NCI-H524 (cell line): ENCODE measurements around the gene CCRL2.
A peak's percentile ranks its signal among the peaks of the same experiment; 100 is the strongest.
"Not testable (repeated sequence)": the region's sequence is repeated elsewhere in the genome, so short reads cannot be mapped to it uniquely, and the experiment has no call there.

Experiments used
- DNase-seq, 2 experiments: peaks; one replicate each; lab custom pipeline; 2025; lab: John Stamatoyannopoulos, UW

CCRL2 gene

DNA sequence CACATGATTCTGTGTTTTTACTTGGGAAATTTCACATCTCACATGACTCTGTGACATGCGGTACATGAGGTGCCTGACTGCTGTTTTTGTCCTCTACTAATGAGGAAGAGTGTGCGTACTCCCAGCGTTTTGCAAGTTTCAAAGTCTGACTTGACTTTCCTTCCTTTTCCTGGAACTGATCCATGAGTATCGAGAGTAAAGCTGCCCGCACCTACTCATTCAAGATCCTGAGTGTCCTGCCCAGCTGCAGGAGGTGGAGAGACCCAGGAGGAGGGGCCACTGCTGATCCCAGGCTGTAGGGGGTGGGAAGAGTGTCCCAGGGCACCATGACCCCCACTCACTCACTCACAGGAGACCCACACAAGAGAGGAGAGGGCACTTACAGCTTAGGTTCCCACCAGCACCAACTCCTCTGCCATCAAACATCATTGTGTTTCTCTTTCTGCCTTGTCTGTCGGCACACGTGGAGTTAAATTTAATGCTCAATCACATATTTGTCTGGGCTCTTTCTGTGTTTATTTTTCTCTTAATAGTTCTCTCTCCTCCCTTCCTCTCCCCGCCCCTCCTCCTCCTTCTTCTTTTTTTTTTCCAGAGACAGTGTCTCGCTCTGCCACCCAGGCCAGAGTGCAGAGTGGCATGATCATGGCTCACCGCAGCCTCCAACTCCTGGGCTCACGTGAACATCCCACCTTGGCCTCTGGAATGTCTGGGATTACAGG is 1.6 kb upstream of the CCRL2 start:
- DNase-seq, result no peak

DNA sequence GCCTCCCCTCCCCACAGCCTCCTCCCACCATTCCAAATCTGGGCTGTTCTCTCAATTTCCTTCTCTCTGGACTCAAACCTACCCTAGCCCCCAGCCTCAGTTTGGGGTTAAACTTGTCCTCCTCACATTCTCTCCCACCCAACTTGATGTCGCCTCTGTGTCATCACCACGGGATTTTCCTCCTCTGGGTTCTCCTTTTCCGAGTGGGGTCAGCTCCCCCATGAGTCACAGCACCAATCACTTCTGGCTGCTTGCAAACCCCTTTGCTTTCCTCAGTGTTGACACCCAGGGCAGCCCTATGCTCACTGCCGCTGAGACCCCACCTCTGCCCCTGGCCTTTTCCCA is 644 bp upstream of the CCRL2 start:
- DNase-seq, result no peak

DNA sequence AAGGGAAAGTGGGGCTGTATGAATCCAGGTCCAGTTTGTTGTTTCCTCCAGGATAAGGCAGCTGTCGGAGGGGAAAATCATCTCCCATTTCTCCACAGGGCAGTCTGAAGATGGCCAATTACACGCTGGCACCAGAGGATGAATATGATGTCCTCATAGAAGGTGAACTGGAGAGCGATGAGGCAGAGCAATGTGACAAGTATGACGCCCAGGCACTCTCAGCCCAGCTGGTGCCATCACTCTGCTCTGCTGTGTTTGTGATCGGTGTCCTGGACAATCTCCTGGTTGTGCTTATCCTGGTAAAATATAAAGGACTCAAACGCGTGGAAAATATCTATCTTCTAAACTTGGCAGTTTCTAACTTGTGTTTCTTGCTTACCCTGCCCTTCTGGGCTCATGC is 911 bp downstream of the CCRL2 start:
- no peak for DNase-seq

DNA sequence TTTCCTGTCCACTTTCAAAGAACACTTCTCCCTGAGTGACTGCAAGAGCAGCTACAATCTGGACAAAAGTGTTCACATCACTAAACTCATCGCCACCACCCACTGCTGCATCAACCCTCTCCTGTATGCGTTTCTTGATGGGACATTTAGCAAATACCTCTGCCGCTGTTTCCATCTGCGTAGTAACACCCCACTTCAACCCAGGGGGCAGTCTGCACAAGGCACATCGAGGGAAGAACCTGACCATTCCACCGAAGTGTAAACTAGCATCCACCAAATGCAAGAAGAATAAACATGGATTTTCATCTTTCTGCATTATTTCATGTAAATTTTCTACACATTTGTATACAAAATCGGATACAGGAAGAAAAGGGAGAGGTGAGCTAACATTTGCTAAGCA is 1.8 kb downstream of the CCRL2 start:
- DNase-seq, result no peak

DNA sequence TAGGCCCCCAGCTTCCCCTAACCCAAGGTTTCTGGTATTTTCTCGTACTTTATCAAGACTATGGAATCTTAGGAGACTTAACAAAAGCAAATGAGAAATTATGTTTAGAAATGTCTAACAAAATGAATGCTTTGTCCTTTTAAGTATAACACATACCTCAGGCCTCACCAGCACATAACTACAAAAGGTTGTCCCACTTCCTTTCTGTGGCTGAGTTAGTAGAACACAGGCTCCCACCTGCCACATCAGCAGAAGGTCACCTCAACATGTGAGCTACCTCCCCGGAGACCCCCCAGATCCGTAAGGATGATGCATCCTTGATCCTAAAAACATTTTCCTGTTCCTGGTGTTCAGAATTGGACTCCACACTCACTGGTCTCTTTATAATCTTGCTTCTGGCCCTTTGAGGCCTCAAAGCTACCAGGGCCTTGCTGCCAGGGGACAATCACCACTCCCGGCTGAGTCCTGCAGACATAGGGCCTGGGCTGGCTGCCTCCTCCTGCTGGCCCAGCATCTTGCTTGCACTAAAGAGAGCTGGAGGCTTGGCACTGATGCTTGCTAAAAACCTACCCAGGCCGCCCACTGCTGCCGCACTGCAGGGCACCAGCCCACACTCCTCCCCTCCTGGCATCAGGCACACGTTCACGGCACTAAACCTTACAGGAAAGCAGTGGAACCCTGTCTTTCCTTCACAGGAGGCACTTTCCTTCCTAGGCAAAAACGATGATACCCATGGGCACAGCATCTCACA is 2.9 kb downstream of the CCRL2 start:
- no peak for DNase-seq

DNA sequence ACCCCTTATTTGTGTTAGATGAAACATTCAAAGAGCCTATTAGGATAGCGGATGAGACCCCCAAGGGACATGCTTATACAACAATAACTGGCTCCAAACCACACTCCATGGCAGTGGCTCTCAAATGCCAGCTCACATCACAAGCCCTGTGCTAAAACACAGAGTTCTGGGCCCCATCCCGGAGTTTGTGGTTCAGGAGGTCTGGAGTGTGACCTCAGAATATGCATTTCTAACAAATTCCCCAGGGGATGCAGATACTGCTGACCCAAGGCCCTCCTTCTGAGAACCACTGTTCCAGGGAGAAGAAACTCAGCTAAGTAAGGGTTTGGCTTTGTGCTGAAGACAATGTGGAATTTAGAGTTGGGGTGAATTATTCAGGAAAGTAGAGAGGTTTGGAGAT is 3.6 kb downstream of the CCRL2 start:
- no peak for DNase-seq

DNA sequence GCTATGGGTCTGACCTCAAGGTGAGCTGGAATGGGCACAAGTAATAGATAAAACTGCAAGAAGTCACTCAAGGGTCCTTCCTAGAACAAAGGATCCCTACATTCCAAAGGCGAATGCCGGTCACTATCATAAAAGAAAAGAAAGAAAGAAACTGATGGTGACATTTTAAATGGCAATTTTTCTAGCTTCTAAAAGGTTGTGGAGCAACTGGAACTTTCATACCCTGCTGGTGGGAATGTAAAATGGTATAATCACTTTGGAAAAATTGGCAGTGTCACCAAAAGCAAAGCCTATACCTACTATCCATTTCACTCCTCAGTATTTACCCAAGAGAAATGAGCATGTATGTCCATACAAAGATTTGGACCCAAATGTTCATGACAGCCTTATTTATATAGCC is 4.2 kb downstream of the CCRL2 start:
- no peak for DNase-seq

DNA sequence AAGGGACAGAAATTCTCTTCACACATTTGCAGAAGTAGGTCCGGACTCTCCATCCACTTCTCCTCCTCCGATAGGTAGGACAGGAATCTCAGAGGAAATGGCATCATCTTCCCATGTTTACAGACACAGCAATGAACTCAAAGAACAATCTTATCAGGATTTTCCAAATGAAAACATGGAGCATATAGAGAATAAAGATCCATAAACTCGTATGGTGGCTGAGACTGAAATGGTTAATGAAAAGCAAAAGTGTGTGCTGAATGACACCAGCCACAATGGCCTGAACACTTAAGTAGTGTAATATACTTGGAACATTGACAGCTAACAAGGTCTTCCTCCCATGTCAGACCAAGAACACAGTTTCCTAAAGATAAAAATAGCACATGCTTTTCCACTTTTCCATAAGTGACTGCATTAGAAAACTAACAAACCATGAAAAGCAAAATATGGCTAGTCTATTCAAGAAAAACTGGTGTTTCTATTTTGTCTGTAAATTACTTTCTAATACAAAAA is 5.8 kb downstream of the CCRL2 start:
- no peak for DNase-seq

DNA sequence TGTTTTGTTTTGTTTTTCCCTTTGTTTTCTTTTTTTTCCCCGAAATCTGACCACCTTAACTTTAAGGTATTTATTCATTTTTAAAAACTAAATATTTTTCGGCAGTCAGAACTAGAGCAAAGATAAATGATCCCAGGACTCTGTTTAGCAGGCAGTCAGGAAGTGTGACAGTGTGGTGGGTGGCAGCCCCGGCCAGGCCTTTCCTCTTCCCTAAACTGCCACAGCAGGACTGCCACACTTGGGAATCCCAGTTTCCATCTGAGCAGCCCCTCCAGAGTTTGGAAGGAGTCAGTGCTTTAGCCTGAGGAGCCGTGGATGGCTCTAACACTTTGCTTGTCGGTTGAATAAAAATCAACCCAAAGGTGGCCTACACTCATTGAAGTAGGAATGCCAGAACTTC is 6.9 kb downstream of the CCRL2 start:
- no peak for DNase-seq

DNA sequence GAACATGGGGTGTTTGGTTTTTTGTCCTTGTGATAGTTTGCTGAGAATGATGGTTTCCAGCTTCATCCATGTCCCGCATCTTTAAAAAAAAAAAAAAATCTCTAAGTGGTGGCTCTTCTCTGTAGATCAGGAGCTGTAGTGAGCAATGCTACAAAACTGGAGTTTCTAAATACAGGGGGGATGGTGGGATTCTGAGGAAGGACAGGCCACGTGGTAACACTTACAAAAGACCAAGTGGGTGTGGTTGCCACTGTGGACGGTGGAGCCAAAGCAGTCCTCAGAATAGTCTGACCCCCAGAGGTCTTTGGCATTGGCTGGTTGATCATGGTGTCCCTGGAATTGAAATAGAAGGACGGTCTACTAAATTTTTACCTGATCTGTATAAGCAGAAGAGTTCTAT is 7.7 kb downstream of the CCRL2 start:
- no peak for DNase-seq

DNA sequence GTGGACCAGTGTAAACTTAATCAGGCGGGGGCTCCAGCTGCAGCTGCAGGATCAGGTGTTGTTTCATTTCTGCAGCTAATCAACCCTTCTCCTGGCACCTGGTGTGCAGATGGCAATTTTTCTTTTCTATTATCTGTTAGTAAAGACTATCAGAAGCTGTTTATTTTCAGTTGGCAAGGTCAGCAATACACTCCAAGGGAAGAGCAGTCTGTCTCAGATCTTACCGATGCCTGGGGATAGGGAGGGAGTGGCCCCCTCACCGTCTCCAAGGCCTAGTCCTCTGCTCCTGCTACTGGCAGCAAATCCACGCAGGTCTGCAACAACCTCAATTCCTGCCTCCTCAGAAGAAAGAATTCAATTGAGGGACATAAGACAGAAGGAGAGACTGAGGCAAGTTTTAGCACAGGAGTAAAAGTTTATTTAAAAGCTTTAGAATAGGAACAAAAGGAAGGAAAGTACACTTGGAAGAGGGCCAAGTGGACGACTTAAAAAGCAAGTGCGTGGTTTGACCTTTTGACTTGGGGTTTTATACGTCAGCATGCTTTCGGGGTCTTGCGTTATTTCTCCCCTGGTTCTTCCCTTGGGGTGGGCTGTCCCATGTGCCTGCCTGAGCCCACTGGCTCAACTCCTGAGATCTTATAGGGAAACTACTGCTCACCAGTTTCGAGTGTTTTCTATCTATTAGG is 9.2 kb downstream of the CCRL2 start:
- peak; percentile 49 to 87 for DNase-seq

DNA sequence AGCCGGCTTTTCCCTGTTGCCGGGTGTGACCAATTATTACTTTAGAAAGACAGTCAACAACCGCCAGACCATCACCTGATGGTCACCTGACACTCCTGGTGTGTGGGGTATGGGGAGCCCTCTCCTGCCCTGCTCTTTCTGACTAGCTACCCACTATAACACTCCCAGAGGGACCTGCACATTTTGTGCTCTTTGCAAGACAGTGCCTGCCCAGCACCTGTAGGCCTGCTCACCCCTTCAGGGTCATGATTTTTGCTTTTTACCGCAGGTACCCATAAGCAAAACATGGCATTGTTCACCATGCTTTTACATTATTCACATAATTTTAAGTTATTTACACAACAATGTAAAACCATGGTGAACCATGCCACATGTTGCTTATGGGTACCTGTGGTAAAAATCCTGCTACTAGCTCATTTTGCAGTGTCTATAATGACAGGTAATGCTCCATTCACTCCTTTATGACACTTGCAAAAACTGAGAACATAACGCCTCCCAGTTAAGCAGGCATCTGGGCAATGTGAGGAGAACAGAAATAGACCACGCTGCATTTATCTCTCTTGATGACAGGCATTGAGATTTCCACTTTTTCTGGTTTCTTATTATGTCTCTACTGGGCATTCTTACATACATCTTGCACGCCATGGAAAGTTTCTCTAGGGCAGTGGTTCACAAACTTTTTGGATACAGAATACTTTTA is 9.9 kb downstream of the CCRL2 start:
- DNase-seq, result no peak

DNA sequence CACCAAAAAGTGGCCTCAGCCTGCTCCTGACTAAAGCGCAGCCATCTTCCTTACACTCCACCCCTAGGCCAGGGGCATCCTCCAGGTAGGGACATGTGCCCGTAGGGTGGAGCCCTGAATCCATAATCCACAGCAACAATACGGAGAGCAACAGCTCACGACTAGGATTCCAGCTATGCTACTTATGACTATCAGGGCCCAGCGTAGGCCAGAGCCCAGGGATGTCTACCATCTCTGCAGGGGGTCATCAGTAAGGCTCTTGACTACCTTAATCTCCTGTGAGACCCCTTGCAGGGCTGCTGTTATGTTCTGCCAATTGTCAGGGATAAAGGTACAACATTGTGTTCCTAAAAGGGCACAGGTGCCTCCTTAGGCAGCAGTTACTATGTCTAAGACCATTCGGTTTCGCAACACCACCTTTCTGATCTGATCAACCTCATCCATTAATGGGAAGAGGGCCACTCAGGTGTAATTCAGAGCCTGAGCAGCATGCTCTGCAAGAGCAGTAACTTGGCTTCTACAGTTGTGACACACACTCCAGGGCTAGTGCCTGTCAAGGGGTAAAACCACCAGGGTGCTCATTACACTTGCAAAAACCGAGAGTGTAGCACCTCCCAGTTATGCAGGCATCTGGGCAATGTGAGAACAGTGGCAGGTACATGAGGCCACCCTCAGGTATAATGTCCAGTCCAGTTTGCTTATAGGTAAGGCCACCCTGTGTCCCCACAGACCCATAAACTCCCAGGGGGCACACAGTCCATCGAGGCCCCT is 11.0 kb downstream of the CCRL2 start:
- peak in 1 of 2 experiments; percentile 49 for DNase-seq

DNA sequence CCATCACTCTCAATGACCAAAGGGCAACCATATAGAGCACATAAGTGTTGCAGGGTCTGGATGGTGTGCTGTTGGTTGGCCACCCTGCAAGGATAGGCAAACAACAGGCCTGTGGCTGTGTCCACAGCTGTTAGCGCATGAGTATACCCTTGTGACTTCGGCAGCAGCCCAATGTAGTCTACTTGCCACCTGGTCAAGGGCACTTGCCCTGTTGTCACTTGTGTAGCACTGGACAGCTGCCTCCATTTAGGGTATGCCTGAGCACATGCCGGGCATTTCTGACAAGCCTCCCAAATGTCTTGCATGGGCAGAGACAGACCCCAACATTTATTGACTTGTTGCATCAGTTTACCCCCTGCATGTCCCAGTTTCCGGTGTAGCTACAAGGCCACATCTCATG is 12.8 kb downstream of the CCRL2 start:
- no peak for DNase-seq

DNA sequence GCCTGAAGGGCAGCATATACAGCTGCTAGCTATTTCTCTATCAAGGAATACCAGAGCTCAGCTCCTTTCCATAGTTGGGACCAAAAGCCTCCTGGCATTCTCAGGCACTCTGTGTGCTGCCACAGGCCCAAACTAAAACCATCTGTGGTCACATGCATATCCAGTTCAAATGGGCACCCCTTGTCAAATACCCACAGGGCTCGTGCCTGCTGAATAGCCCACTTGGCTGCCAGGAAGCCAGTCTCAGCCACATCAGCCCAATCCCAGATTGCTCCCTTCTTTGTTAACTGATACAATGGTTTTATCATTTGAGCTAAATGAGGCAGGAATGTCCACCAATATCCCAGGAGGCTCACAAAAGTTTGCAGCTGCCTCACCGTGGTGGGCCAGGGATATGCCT is 13.9 kb downstream of the CCRL2 start:
- DNase-seq, result no peak

DNA sequence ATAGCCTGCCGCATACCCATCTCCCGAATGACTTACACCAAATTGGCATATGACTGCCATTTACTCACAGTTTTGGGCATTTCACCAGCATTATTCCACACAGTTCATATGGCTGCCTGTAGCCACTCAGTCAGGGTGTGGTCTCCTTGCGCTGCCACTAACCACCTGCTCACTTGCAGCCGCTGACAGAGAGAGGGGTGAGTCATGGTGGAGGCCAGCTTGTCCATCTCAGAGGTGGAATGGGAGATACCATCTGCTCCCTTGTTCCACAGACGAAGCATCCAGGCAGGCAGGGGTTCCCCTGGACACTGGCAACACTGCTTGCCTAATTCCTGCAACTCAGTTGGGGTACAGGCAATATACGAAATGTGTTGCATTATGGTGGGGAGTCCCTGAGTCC is 15.6 kb downstream of the CCRL2 start:
- peak in 1 of 2 experiments; percentile 52 for DNase-seq

DNA sequence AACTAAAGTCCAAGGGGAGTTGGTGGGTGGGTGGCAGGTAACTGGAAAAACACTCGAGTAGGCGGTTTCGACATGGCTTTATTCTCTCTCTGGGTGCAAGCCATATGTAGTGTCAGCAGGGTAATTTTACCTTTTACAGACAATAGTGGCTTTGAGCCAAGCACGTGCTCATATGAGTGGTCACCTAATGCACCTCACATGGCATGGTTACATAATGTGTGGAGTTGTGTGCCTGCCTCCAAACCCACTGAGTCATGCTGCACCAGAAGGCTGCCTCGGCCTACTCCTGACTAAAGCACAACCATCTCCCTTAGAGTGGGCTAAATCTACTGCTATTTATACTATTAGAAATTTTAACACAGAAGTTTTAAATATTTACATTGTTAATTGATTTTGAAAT is 16.5 kb downstream of the CCRL2 start:
- DNase-seq, result no peak

DNA sequence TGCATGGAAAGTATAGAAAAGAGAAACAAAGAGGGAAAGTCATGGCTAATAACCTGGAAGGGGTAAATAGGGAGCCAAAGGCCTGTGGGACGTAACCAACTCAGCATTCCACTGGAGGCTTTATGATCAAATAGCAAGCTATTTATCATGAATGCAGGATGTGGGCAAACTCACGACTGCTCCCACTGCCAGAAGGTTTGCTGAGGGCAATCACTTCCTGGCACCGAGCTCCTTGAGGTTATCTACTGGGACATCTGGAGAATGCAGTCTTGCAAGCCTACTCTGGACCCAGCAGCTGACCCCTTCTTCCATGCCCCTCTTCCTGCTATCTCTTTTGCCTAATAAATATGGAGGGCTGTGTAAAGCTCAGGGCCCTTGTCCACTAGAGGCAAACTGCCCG is 19.4 kb downstream of the CCRL2 start:
- DNase-seq, result not testable (repeated sequence)

DNA sequence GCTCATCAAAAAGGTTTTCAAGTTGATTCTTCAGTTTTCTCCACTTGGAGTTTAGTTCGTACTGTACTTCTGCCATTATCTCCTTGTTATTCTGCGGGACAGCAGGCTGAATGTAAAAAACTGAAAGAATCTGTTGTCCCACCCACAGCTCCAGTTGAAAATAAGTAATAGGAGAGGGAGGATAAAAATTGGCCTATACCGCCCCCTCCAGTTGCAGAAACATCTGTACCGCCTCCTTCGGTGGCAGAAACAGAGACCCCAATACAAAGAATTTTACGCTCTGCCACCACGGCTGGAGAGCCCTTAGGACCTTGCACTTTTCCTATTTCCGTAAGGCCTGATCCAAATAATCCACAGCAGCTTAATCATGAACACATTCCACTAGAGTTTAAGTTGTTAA is 20.3 kb downstream of the CCRL2 start:
- not testable (repeated sequence) for DNase-seq

DNA sequence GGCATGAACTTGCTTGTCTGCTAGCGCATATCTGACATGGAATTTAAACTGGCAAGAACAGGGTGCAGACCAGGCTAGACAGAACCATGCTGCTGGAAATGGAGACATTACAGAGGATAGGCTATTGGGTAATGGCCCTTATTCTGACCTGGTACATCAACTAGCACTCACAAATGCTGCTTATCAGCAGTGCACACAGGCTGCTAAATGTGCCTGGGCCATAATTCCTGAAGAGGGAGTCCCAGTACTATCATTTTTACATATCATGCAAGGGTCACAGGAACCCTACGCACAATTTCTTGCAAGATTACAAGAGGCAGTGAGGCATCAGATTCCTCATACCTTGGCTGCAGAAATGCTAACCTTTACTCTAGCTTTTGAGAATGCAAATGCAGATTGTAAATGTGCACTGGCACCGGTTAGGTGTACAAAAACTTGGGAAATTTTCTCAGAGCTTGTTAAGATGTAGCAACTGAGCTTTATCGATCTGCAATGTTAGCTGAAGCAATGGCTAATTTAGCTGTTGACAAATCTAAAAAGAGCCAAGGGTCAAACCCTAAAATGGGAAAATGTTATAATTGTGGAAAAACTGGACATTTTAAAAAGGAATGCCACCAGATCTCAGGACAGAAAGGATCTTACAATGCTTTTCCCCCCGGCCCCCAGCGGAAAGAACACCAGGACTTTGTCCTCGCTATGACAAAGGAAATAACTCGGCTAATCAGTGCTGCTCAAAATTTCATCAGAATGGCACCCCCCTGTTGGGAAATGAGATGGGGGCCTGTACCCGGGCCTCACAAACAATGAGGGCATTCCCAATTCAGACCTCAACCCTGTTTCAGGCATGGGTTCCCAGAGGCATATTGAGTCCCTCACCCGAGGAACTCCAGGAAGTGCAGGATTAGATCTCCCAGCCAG is 21.1 kb downstream of the CCRL2 start:
- peak in 1 of 2 experiments; percentile 28 for DNase-seq

DNA sequence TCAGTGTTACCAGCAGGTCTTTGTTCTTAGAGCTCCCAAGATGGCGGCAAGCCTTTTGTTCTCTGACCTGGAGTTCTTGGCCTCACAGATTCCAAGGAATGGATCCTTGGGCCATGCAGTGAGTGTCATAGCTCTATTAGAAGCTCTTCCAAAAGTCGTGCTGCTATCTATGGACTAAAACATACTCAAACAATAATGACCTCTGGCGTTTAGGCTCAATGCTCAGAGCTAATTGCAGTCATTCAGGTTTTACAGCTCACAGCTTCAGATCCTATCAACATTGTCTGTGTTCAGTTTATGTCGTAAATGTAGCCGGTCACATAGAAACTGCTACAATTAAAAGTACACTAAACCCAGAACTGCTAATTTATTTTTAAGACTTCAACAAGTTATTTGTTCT is 22.2 kb downstream of the CCRL2 start:
- no peak for DNase-seq
